AG04449 (cell line): Measurements from ENCODE around the gene PHYHIPL.

ENCODE experiments used
- CTCF ChIA-PET: fragments of 350-600 bp; formaldehyde crosslinking; extraction: SDS; loops from one replicate; lab custom pipeline; 2021; ENCODE audit warnings: antibody characterized with exemption; lab: Yijun Ruan, JAX
- POLR2A ChIA-PET: fragments of 400-600, 350-600 bp; formaldehyde crosslinking; extraction: SDS; loops from one replicate; lab custom pipeline; 2020; ENCODE audit warnings: antibody characterized with exemption, inconsistent platforms; lab: Yijun Ruan, JAX
- DNase-seq: peaks from one replicate; pipeline ENCODE4 v3.0.0-alpha.2; 2010; ENCODE audit warnings: low read depth, low spot score
- H3K4me3 ChIP-seq: 2 replicates; pipeline ENCODE4 v1.5.1; 2011; ENCODE audit warnings: low read depth, mild to moderate bottlenecking, control low read depth, low read length
- CTCF ChIP-seq: IDR thresholded peaks from one replicate; pipeline ENCODE4 v1.5.1; 2011; ENCODE audit warnings: mild to moderate bottlenecking, moderate library complexity, low read length, control low read depth, inconsistent platforms; ENCODE audit not compliant: insufficient read depth; ENCODE audit errors: missing control alignments

Gene PHYHIPL

DNA sequence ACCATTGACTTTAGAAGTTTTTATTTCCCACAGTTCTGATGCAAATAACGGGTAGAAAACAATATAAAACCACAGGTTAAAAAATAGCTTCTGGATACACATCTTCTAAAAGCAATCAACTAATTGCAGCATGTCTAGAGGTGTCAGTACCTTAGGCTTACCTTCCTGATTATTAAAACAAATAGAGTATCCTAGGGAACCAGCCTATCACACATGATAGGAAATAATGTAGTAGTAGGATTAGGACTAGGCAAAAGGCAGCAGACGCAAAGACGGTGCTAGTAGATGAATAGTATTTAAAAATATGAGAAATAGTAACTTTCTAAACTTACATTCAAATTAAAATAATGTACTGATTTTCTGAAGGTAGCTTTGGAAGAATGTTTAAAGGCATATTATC is 41.7 kb upstream of the PHYHIPL start:
- no peak overlapping the region for H3K4me3 ChIP-seq
- ChIA-PET POLR2A (no interaction called here), CTCF (interaction anchor here (0.9 kb wide), 1 partner anchor 58 kb away, joined by 3 read pairs; no protein-coding TSS in a partner anchor)
- DNase-seq: no peak
- TF ChIP-seq CTCF: no peak

- ChIA-PET CTCF (no interaction called here), POLR2A (no interaction called here)
- no peak overlapping the region for H3K4me3 ChIP-seq
- TF ChIP-seq CTCF: no peak
- no peak for DNase-seq
Observed at GRCh38 chr10:59135275-59135674, 41.2 kb upstream of the PHYHIPL start.

DNA sequence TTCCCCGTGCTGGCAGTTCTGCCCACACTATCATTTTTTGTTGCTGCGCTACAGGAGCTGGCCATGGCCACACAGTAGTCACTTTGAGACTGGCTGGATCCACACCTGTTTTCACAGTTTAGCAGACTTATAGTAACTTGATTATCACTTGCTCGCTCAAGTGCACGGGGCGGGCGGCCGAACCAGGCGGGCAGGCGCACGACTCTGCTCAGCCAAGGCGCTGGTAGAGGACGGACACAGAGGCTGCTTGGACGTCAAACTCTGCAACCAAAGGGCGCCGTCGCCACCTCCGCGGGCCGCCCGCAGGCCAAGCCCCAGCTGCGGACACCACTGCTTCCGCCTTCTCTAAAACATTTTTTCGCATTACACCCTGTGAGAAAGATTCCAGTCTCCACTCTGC is 38.4 kb upstream of the PHYHIPL start:
- ChIA-PET CTCF (no interaction called here), POLR2A (no interaction called here)
- H3K4me3 ChIP-seq: no peak overlapping the region
- DNase-seq: no peak
- TF ChIP-seq CTCF: no peak

GRCh38 chr10:59143544-59143943 is 32.9 kb upstream of the PHYHIPL start:
- CTCF ChIA-PET: no interaction called here
- POLR2A ChIA-PET: no interaction called here
- TF ChIP-seq CTCF: no peak
- no peak for DNase-seq
- no peak overlapping the region for H3K4me3 ChIP-seq

- no peak for DNase-seq
- ChIA-PET CTCF (no interaction called here), POLR2A (no interaction called here)
- TF ChIP-seq CTCF: no peak
- no peak overlapping the region for H3K4me3 ChIP-seq
Observed at GRCh38 chr10:59148701-59149100, 27.7 kb upstream of the PHYHIPL start.

GRCh38 chr10:59155556-59155955 is 20.9 kb upstream of the PHYHIPL start:
- no peak overlapping the region for H3K4me3 ChIP-seq
- no peak for TF ChIP-seq CTCF
- no peak for DNase-seq
- POLR2A ChIA-PET: no interaction called here
- CTCF ChIA-PET: no interaction called here
